ENCODE data around the gene BMPR1B.

BMPR1B gene

GRCh38 chr4:95178938-95179337 lies 421.2 kb downstream of the BMPR1B start:
- Mint-ChIP-seq H3K27ac (no peak overlapping the region), H3K36me3 (ENCODE audit: low read depth) (no peaks in the 10 kb centered on the region), H3K4me3 (no peak overlapping the region), H3K27me3 (no peaks in the 10 kb centered on the region), H3K4me1 (ENCODE audit: low read depth) (no peaks in the 10 kb centered on the region), H3K9me3 (peaks cover 11% of the 10 kb centered on the region)
- intact Hi-C loops (cut with micrococcal nuclease): no loop called here

GRCh38 chr4:95180531-95181242 lies 422.9 kb downstream of the BMPR1B start:
- intact Hi-C loops (cut with micrococcal nuclease): no loop called here
- Mint-ChIP-seq H3K4me1 (ENCODE audit: low read depth) (no peaks in the 10 kb centered on the region), H3K27me3 (no peaks in the 10 kb centered on the region), H3K27ac (no peak overlapping the region), H3K36me3 (ENCODE audit: low read depth) (no peaks in the 10 kb centered on the region), H3K4me3 (no peak overlapping the region), H3K9me3 (peaks cover 11% of the 10 kb centered on the region)

- intact Hi-C loops (cut with micrococcal nuclease): no loop called here
- Mint-ChIP-seq H3K4me1 (ENCODE audit: low read depth) (no peaks in the 10 kb centered on the region), H3K27me3 (no peaks in the 10 kb centered on the region), H3K4me3 (no peak overlapping the region), H3K36me3 (ENCODE audit: low read depth) (no peaks in the 10 kb centered on the region), H3K27ac (no peak overlapping the region), H3K9me3 (peaks cover 11% of the 10 kb centered on the region)
Measured at GRCh38 chr4:95181243-95181995, 423.7 kb downstream of the BMPR1B start.

DNA sequence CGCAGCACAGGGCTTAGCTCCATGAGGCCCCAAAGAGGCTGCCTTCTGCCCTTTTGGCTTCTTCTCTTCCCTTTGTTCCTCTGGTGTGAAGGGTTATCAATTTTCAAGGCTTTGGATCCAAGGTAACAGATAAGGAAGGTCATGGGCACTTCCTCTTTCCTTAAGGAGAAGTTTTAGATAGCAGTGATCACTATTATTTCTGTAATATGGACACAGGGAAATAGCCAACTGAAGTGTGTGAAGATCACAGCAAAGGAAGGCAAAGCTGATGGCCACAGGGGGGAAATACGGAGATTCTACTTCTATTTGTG lies 424.2 kb downstream of the BMPR1B start:
- Mint-ChIP-seq H3K4me1 (ENCODE audit: low read depth) (no peaks in the 10 kb centered on the region), H3K27me3 (no peaks in the 10 kb centered on the region), H3K9me3 (peaks cover 7% of the 10 kb centered on the region), H3K36me3 (ENCODE audit: low read depth) (no peaks in the 10 kb centered on the region), H3K27ac (no peak overlapping the region), H3K4me3 (no peak overlapping the region)
- intact Hi-C loops (cut with micrococcal nuclease): no loop called here

DNA sequence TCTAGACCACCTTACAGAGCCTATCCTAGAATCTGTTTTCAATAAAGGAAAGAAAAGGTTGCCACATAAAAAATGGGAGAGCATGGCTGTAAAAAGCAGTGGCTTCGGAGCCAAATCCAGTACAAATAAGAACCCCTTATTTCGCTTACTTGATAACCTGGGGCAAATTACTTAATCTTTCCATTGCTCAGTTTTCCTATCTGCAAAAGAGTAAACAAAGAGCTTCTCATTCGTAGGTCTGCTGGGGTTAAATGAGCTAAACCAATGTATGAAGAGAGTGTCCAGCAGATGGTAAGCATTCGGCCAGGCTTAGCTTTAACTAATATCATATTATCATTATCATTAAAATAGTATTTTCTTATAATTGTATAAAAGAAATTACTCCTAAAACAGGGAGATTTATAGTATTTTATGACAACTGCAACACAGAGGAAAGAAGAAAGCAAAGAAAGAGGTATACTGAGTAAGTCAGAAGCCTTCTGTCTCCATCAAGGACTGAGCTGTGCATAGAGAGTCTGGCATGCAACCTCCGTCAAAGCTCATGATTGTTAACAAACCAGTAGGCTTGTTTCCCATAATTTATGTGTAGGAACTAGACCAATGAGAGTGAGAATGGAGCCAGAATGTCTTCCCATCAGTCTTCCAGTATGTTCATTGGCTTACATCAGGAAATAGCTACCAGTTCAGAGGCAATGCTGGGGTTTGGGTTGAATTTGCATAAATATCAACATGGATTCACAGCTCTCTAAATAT lies 426.1 kb downstream of the BMPR1B start:
- no peaks in the 10 kb centered on the region for H3K36me3 Mint-ChIP-seq (ENCODE audit: low read depth)
- intact Hi-C loops (cut with micrococcal nuclease): no loop called here
- no peaks in the 10 kb centered on the region for H3K9me3 Mint-ChIP-seq
- H3K27me3 Mint-ChIP-seq: no peaks in the 10 kb centered on the region
- no peak overlapping the region for H3K4me3 Mint-ChIP-seq
- no peaks in the 10 kb centered on the region for H3K4me1 Mint-ChIP-seq (ENCODE audit: low read depth)
- H3K27ac Mint-ChIP-seq: no peak overlapping the region

- Mint-ChIP-seq H3K4me1 (ENCODE audit: low read depth) (no peaks in the 10 kb centered on the region), H3K27ac (no peak overlapping the region), H3K9me3 (no peaks in the 10 kb centered on the region), H3K4me3 (no peak overlapping the region), H3K27me3 (no peaks in the 10 kb centered on the region), H3K36me3 (ENCODE audit: low read depth) (no peaks in the 10 kb centered on the region)
- intact Hi-C loops (cut with micrococcal nuclease): no loop called here
Measured at GRCh38 chr4:95186666-95187065, 428.9 kb downstream of the BMPR1B start.

DNA sequence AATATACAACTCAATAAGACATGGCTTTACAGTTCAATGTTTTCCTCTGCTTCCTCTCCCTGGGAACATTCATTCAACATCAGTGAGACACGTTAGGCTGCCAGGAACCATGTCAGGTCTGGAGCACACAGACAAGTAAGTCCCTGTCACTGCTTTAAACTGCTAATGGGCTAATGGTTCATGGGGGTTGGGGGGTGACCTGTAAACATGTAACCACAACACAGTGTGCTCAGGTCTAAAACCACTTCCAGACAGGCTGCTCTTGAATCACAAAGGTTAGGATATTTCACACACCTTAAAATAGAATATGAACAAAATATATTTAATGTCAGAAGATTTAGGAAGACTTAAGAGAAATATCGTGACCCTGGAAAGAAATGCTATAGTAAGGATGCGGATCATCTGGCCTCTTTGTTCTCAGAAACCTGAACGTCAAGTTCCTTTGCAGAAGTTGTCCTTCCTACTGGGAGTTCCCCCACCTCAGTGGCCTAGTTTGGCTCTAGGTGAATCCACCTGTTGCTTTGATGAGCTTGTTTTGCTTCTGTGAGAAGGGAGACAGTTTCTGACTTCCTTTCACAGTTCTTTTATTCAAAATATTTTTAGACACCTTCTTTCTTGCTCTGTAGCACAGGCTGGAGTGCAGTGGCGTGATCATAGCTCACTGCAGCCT lies 431.1 kb downstream of the BMPR1B start:
- Mint-ChIP-seq H3K27me3 (no peaks in the 10 kb centered on the region), H3K27ac (no peak overlapping the region), H3K4me3 (no peak overlapping the region), H3K36me3 (ENCODE audit: low read depth) (no peaks in the 10 kb centered on the region), H3K9me3 (no peaks in the 10 kb centered on the region), H3K4me1 (ENCODE audit: low read depth) (no peaks in the 10 kb centered on the region)
- intact Hi-C loops (cut with micrococcal nuclease): no loop called here

GRCh38 chr4:95190751-95191436 lies 433.1 kb downstream of the BMPR1B start:
- Mint-ChIP-seq H3K4me1 (ENCODE audit: low read depth) (no peaks in the 10 kb centered on the region), H3K27ac (no peak overlapping the region), H3K27me3 (no peaks in the 10 kb centered on the region), H3K9me3 (no peaks in the 10 kb centered on the region), H3K4me3 (no peak overlapping the region), H3K36me3 (ENCODE audit: low read depth) (no peaks in the 10 kb centered on the region)
- intact Hi-C loops (cut with micrococcal nuclease): no loop called here

- no peaks in the 10 kb centered on the region for H3K36me3 Mint-ChIP-seq (ENCODE audit: low read depth)
- no peaks in the 10 kb centered on the region for H3K27me3 Mint-ChIP-seq
- H3K4me1 Mint-ChIP-seq (ENCODE audit: low read depth): no peaks in the 10 kb centered on the region
- no peaks in the 10 kb centered on the region for H3K9me3 Mint-ChIP-seq
- H3K27ac Mint-ChIP-seq: no peak overlapping the region
- intact Hi-C loops (cut with micrococcal nuclease): no loop called here
- H3K4me3 Mint-ChIP-seq: no peak overlapping the region
Measured at GRCh38 chr4:95191537-95191936, 433.8 kb downstream of the BMPR1B start.

GRCh38 chr4:95193391-95194224 lies 435.9 kb downstream of the BMPR1B start:
- Mint-ChIP-seq H3K36me3 (ENCODE audit: low read depth) (no peaks in the 10 kb centered on the region), H3K27ac (no peak overlapping the region), H3K27me3 (no peaks in the 10 kb centered on the region), H3K4me1 (ENCODE audit: low read depth) (peaks cover 2% of the 10 kb centered on the region), H3K4me3 (no peak overlapping the region), H3K9me3 (no peaks in the 10 kb centered on the region)
- intact Hi-C loops (cut with micrococcal nuclease): no loop called here

DNA sequence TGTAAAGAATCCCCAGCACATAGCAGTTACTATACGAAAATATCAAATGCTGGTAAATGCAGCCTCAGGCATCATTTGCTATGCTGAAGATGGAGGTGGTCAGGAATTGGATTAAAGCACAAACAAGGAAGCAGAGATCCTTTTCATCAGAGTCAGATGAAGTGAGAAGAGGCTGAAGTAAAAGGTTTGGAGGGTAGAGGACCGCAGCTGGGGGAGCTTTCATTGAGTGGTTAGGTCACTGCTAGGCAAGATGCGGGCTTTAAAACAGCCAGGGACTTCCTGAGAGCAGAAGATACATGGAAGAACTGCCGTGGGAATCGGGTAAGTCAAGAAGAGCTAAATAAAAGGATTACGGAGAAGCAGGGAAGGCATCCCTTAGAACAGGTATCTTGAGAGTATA lies 439.6 kb downstream of the BMPR1B start:
- H3K27me3 Mint-ChIP-seq: no peaks in the 10 kb centered on the region
- intact Hi-C loops (cut with micrococcal nuclease): no loop called here
- H3K4me3 Mint-ChIP-seq: no peak overlapping the region
- H3K9me3 Mint-ChIP-seq: no peaks in the 10 kb centered on the region
- H3K27ac Mint-ChIP-seq: no peak overlapping the region
- no peaks in the 10 kb centered on the region for H3K36me3 Mint-ChIP-seq (ENCODE audit: low read depth)
- H3K4me1 Mint-ChIP-seq (ENCODE audit: low read depth): peaks cover 9% of the 10 kb centered on the region

- intact Hi-C loops (cut with micrococcal nuclease): no loop called here
- no peaks in the 10 kb centered on the region for H3K27me3 Mint-ChIP-seq
- H3K4me1 Mint-ChIP-seq (ENCODE audit: low read depth): peaks cover 9% of the 10 kb centered on the region
- H3K27ac Mint-ChIP-seq: no peak overlapping the region
- no peak overlapping the region for H3K4me3 Mint-ChIP-seq
- H3K9me3 Mint-ChIP-seq: no peaks in the 10 kb centered on the region
- no peaks in the 10 kb centered on the region for H3K36me3 Mint-ChIP-seq (ENCODE audit: low read depth)
Measured at GRCh38 chr4:95198961-95199360, 441.2 kb downstream of the BMPR1B start.

- Mint-ChIP-seq H3K9me3 (no peaks in the 10 kb centered on the region), H3K27ac (no peak overlapping the region), H3K4me1 (ENCODE audit: low read depth) (no peaks in the 10 kb centered on the region), H3K36me3 (ENCODE audit: low read depth) (no peaks in the 10 kb centered on the region), H3K27me3 (no peaks in the 10 kb centered on the region), H3K4me3 (no peak overlapping the region)
- intact Hi-C loops (cut with micrococcal nuclease): no loop called here
Measured at GRCh38 chr4:95204267-95204844, 446.6 kb downstream of the BMPR1B start.

Measured in dendritic cell treated with granulocyte-macrophage colony-stimulating factor and Interleukin-4, amounts not matched to agents 40 ng/mL and 50 ng/mL, for 4 days (primary cell).